Fibroblast of skin of back (primary cell): ENCODE results near the gene LRPAP1.
A peak's percentile ranks its signal among the peaks of the same experiment; 100 is the strongest.

Source experiments
- DNase-seq: peaks from one replicate; pipeline ENCODE4 v3.0.0-alpha.2; 2013

The LRPAP1 gene

DNA sequence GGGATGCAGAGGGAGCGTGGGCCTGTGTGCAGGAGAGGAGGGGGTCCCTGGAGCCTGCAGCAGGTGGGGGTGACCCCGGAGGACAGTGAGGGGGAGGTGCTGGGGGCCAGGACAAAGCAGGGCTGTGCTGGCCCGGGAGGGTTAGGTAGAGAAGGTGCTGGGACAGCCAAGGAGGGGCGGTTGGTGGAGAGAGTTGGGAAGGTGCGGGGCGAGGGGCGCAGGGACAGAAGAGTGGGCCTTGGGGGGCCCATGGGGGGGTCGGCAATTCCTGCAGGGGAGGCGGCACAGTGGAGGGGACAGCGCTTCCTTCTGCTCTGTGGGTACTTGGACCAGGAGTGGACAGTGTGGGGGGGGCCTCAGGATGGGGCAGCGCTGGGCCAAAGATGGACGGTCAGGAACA lies 32.5 kb downstream of the LRPAP1 start:
- DNase-seq, result no peak

GRCh38 chr4:3498901-3499510 lies 33.2 kb downstream of the LRPAP1 start:
- no peak for DNase-seq

DNA sequence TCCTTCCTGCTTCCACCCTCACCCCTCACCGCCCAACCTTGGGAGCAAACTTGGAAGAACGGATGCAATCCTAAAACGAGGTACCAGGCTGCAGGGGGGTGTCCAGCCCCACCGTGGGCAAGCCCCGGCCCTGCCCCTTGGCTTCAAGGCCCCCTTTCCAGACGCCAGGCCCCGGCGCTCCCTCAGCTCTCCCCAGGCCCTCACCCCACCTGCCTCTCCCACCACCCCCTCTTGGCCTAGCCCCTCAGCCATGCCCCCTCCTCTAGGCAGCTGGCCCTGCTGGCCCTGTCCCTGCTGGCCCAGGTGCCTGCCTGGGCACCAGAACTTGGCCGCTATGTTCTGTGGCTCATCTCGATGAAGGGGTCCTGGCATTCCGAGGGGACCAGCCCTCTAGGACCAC lies 33.8 kb downstream of the LRPAP1 start:
- no peak for DNase-seq

GRCh38 chr4:3497523-3498389 lies 34.5 kb downstream of the LRPAP1 start:
- DNase-seq, result no peak

GRCh38 chr4:3497095-3497494 lies 35.1 kb downstream of the LRPAP1 start:
- no peak for DNase-seq

DNA sequence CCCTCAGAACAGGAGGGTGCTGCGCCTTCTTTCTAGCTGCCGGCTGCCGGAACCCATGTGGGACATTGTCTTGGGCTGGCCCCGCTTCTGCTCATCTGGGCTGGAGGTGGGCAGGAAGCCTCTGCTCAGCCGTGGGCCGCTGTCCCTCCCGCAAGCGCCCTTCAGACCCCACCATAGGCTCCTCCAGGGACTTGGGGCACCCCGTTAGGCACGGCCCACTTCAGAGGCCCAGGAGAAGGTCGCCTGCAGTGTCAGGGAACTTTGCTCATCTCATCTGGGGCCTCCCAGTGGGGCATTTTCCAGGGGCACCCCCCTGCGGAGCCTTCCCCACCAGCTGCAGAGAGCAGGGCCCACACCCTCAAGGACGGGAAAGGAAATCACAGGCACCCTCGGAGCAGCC lies 36.2 kb downstream of the LRPAP1 start:
- no peak for DNase-seq

GRCh38 chr4:3495204-3495975 lies 36.8 kb downstream of the LRPAP1 start:
- DNase-seq, result no peak

DNA sequence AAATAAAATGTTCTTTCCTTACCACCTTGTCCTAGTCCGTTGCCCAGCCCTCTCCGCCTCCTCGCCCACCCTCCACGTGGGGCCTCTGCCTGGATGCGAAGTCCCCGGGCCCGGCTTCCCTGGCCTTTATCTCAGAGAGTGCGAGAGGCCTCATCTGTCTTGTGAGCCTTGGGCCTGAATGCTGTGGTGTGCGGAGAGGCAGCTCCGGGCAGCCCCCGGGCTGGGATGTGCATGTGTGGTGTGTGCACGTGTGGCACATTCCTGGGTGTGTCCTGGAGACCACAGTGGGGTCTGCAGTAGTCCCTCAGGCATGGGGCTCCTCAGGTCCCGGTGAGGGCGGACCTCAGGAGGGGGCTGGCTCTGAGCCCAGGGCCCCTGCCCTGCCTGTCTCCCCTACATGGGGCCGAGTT lies 37.8 kb downstream of the LRPAP1 start:
- DNase-seq, result no peak

DNA sequence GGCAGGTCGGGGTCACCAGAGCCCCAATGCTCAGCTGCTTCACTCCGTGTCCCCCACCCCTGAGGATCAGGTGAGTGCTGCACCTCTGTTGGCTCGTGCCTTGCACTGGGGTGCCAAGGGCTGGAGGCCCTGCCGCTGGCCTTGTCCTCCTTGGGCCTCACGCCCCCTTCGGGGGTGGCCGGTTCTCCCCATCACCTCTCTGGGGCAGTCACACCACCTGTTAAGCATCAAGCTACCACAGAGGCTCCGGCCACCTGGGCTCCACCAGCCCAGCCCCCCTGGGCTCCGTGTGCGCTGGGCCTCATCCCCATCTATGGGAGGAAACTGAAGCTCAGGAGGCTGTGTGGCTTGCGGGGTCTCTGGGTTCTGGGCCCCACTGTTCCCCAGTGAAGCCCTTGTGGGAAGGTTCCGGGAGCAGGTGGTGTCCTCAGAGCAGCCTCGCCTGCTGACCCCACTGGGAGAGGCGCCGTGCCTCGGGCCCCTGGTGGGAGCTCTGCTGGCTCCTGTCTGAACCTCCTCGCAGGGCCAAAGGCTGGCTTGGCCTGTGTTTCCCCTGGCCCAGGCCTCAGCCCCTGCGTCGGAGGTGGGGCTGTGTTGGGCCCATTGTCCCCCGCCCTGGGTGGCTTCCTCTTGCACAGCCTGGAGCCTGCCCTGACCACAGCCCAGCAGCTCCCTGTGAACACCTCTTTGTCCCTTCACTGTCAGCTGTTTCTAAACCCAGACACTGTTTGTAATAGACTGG lies 38.3 kb downstream of the LRPAP1 start:
- no peak for DNase-seq

GRCh38 chr4:3492741-3493719 lies 39.2 kb downstream of the LRPAP1 start:
- DNase-seq, result no peak

- DNase-seq, result peak; percentile 60
Measured at GRCh38 chr4:3491681-3492405, 40.4 kb downstream of the LRPAP1 start.

GRCh38 chr4:3489451-3489962 lies 42.7 kb downstream of the LRPAP1 start:
- DNase-seq, result peak; percentile 42

- DNase-seq, result no peak
Measured at GRCh38 chr4:3488820-3489219, 43.4 kb downstream of the LRPAP1 start.

- DNase-seq, result no peak
Measured at GRCh38 chr4:3487861-3488260, 44.4 kb downstream of the LRPAP1 start.

GRCh38 chr4:3486541-3487540 lies 45.4 kb downstream of the LRPAP1 start:
- DNase-seq, result no peak

- DNase-seq, result no peak
Measured at GRCh38 chr4:3485886-3486540, 46.2 kb downstream of the LRPAP1 start.

- no peak for DNase-seq
Measured at GRCh38 chr4:3485011-3485791, 47.0 kb downstream of the LRPAP1 start.
